ENCODE results near the gene BAX.

Gene BAX

GRCh38 chr19:49006905-49007304 lies 52.2 kb downstream of the BAX start:
- TF ChIP-seq CTCF (conservative IDR thresholded peaks at IDR 0.05; ENCODE audit: low read depth, low read length): no peak
- DNase-seq (ENCODE audit: low read depth): no peak
- no peak overlapping the region for H3K4me3 ChIP-seq (ENCODE audit: low read length)

GRCh38 chr19:49009828-49010227 lies 55.2 kb downstream of the BAX start:
- no peak overlapping the region for H3K4me3 ChIP-seq (ENCODE audit: low read length)
- DNase-seq (ENCODE audit: low read depth): no peak
- no peak for TF ChIP-seq CTCF (conservative IDR thresholded peaks at IDR 0.05; ENCODE audit: low read depth, low read length)

GRCh38 chr19:49010453-49010852 lies 55.8 kb downstream of the BAX start:
- no peak for DNase-seq (ENCODE audit: low read depth)
- no peak for TF ChIP-seq CTCF (conservative IDR thresholded peaks at IDR 0.05; ENCODE audit: low read depth, low read length)
- H3K4me3 ChIP-seq (ENCODE audit: low read length): no peak overlapping the region

- TF ChIP-seq CTCF (conservative IDR thresholded peaks at IDR 0.05; ENCODE audit: low read depth, low read length): no peak
- H3K4me3 ChIP-seq (ENCODE audit: low read length): no peak overlapping the region
- DNase-seq (ENCODE audit: low read depth): no peak
Measured at GRCh38 chr19:49011194-49011593, 56.5 kb downstream of the BAX start.

All from retinal pigment epithelial cell (primary cell).